HG03439 (cell line): ENCODE data around the gene RADIL.

Experiments used
- ATAC-seq: cut with Tn5 transposase; IDR thresholded peaks from one replicate; pipeline ENCODE4 v1.9.1; 2021; ENCODE audit warnings: mild to moderate bottlenecking, moderate library complexity; ENCODE audit not compliant: unreplicated experiment

Gene RADIL

GRCh38 chr7:4882169-4883032 lies 1.1 kb downstream of the RADIL start:
- ATAC-seq = no peak

- no peak for ATAC-seq
These were observed 3.3 kb downstream of the RADIL start for GRCh38 chr7:4880218-4880617.

- ATAC-seq = no peak
These were observed 4.0 kb downstream of the RADIL start for GRCh38 chr7:4879396-4880081.

GRCh38 chr7:4878336-4879335 lies 4.9 kb downstream of the RADIL start:
- ATAC-seq = no peak

GRCh38 chr7:4876586-4876985 lies 6.9 kb downstream of the RADIL start:
- no peak for ATAC-seq

GRCh38 chr7:4875391-4875790 lies 8.1 kb downstream of the RADIL start:
- no peak for ATAC-seq

- no peak for ATAC-seq
These were observed 10.2 kb downstream of the RADIL start for GRCh38 chr7:4873071-4873944.

- ATAC-seq = no peak
These were observed 11.4 kb downstream of the RADIL start for GRCh38 chr7:4871930-4872675.

GRCh38 chr7:4871056-4871680 lies 12.3 kb downstream of the RADIL start:
- no peak for ATAC-seq

- ATAC-seq = no peak
These were observed 15.0 kb downstream of the RADIL start for GRCh38 chr7:4868493-4868892.

- ATAC-seq = no peak
These were observed 16.7 kb downstream of the RADIL start for GRCh38 chr7:4866528-4867496.

- no peak for ATAC-seq
These were observed 21.4 kb downstream of the RADIL start for GRCh38 chr7:4862156-4862555.

GRCh38 chr7:4861673-4862072 lies 21.8 kb downstream of the RADIL start, which contains the start of gene PAPOLB:
Gene PAPOLB (minus strand): TSS chr7:4862030. CDS start chr7:4861810, 220 bp downstream.
- no peak for ATAC-seq

- no peak for ATAC-seq
These were observed 22.3 kb downstream of the RADIL start for GRCh38 chr7:4861227-4861626.

GRCh38 chr7:4857189-4857588 lies 26.3 kb downstream of the RADIL start:
- no peak for ATAC-seq

- ATAC-seq = no peak
These were observed 27.0 kb downstream of the RADIL start for GRCh38 chr7:4856336-4857057.

- no peak for ATAC-seq
These were observed 28.6 kb downstream of the RADIL start for GRCh38 chr7:4854916-4855315.
